ENCODE measurements around the gene SLX9.

DNA sequence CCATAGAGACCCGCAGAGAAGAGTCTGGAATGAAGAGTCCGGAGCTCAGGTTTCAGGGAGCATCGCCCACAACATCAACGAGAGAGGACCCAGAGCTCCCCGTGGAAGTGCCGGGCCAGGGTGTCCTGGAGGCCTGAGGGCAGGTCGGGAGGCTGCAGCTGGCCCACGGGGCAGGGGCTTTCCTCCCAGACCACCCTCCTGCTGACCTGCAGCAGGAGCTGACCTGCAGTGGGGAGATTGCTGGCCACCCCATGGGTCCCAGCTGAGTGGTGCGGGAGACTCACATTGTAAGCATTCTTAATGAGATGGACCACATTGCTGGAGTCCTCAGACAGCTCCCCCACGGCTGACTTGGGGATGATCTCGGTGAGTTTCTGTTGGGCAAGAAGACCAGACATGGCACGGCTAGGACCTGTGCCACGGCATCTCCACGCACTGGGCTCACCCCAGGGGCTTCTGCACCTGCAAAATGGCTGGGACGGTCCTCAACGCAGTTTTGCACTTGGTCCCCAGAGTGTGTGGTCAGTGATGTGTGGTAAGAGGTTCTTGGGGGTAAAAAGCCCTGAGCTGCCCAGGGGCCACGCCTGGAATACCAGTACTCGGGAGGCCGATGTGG, 45.0 kb upstream of the SLX9 start:
- TF ChIP-seq POLR2AphosphoS5 (IDR thresholded peaks at IDR 0.05; ENCODE audit: insufficient read depth, low read depth, low read length) (no peak), MYC (IDR thresholded peaks at IDR 0.05; ENCODE audit: low read depth, low read length) (no peak), MAX (IDR thresholded peaks at IDR 0.05; ENCODE audit: insufficient read depth, insufficient read length) (no peak), FOS (IDR thresholded peaks at IDR 0.05; ENCODE audit: borderline replicate concordance, insufficient read depth, low read length) (no peak)

Measured in endothelial cell of umbilical vein (primary cell).